Erythroblast (primary cell): ENCODE data around the gene NTN1.

Source experiments
- GATA1 ChIP-seq: IDR thresholded peaks from 2 replicates; pipeline ENCODE4 v1.6.1; 2011; ENCODE audit warnings: low read depth, mild to moderate bottlenecking, control low read depth, low read length, moderate library complexity
- POLR2A ChIP-seq: IDR thresholded peaks from 2 replicates; pipeline ENCODE4 v1.6.1; 2011; ENCODE audit warnings: mild to moderate bottlenecking, low read length

DNA sequence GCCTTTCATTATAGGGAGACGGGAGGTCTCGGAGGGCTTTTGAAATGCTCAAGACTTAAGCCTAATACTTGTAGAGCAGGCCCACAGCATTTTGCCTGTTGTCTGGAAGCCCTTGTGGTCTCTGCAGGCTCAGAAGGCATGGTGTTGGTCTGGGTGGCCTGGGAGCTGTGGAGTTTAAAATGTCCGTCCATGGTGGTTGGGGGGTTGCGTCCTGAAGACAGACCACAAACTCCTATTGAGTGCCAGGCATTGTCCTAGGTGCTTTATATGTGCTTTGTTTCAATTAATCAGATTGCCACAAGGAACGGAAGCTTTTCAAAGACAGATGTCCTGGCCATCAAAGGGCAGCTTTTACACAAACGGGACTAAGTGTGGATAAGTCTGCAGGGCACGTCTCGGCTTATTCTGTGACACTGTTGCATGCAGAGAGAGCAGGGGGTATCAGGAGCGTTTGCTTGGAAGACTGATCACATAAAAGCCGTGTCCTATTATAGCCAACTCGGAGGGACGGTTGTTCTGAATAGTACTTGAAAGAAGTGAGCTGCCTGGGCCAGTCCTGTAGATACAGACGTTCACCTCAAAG lies 7.8 kb downstream of the NTN1 start:
- TF ChIP-seq POLR2A, result no peak
- TF ChIP-seq GATA1, result no peak
